ENCODE results near the gene DFFB. TPM values are rescaled to one million over a fixed set of nuclear protein-coding genes. Genes with fewer than 3 reads are reported as not detected.

The DFFB gene
- total and polyA plus RNA-seq, 2 of the 13 experiments (the other 11 are each of a cell fraction or from before 2014, with no cell fraction given): 4.6 to 9.3 TPM

- TF ChIP-seq MXD3 (CRISPR knock-in tag; IDR thresholded peaks at IDR 0.05): peak; percentile 68; the same call in 1 of the 2 replicates
- TF ChIP-seq ZSCAN20 (CRISPR knock-in tag; IDR thresholded peaks at IDR 0.05; ENCODE audit: borderline replicate concordance): peak; percentile 62; the same call in 1 of the 2 replicates
- peak; percentile 35; the same call in 1 of the 2 replicates for TF ChIP-seq ARNTL (CRISPR knock-in tag; IDR thresholded peaks at IDR 0.05)
- no peak for TF ChIP-seq PHB2 (IDR thresholded peaks at IDR 0.05; ENCODE audit: partially characterized antibody)
- 0 out of 2 replicates have a peak, but pooled peaks have one; percentile 18 for TF ChIP-seq ARNT2 (CRISPR knock-in tag; IDR thresholded peaks at IDR 0.05; ENCODE audit: low read depth)
- peak; percentile 56; the same call in 1 of the 2 replicates for TF ChIP-seq DR1 (CRISPR knock-in tag; IDR thresholded peaks at IDR 0.05)
- TF ChIP-seq DRAP1 (CRISPR knock-in tag; IDR thresholded peaks at IDR 0.05): peak; percentile 72; the same call in 1 of the 2 replicates
- peak; percentile 37; the same call in 1 of the 2 replicates for TF ChIP-seq RXRA (CRISPR knock-in tag; IDR thresholded peaks at IDR 0.05)
- peak; percentile 60 for TF ChIP-seq XRCC5 (optimal IDR thresholded peaks at IDR 0.05; ENCODE audit: low read length)
- peak; percentile 34; the same call in 1 of the 2 replicates for TF ChIP-seq ZNF225 (CRISPR knock-in tag; IDR thresholded peaks at IDR 0.05)
- 0 out of 2 replicates have a peak, but pooled peaks have one; percentile 38 for TF ChIP-seq ZNF639 (CRISPR knock-in tag; conservative IDR thresholded peaks at IDR 0.05)
- TF ChIP-seq ZNF709 (CRISPR knock-in tag; IDR thresholded peaks at IDR 0.05): no peak
- TF ChIP-seq POLR2A (IDR thresholded peaks at IDR 0.05; ENCODE audit: insufficient read depth in 1 of 2, low read depth in 2 of 2, low read length in 2 of 2): peak; percentile 22 to 81; a peak in 3 of 4 replicates
- no peak for TF ChIP-seq ARID3A (IDR thresholded peaks at IDR 0.05; ENCODE audit: low read depth, low read length)
- TF ChIP-seq THAP9 (CRISPR knock-in tag; IDR thresholded peaks at IDR 0.05; ENCODE audit: borderline replicate concordance): peak; percentile 77; the same call in 1 of the 2 replicates
- TF ChIP-seq IRF9 (CRISPR knock-in tag; IDR thresholded peaks at IDR 0.05; ENCODE audit: borderline replicate concordance): peak; percentile 65; the same call in 1 of the 2 replicates
- TF ChIP-seq KLF12 (CRISPR knock-in tag; IDR thresholded peaks at IDR 0.05; ENCODE audit: borderline replicate concordance): no peak
- TF ChIP-seq SMAD9 (CRISPR knock-in tag; IDR thresholded peaks at IDR 0.05): no peak
- peak; percentile 64; the same call in 1 of the 2 replicates for TF ChIP-seq JUND (CRISPR knock-in tag; IDR thresholded peaks at IDR 0.05)
- TF ChIP-seq ZNF788 (CRISPR knock-in tag; IDR thresholded peaks at IDR 0.05; ENCODE audit: borderline replicate concordance): peak; percentile 80; the same call in 1 of the 2 replicates
- no peak for TF ChIP-seq MYNN (CRISPR knock-in tag; IDR thresholded peaks at IDR 0.05; ENCODE audit: low read depth)
These were observed at the start of gene DFFB, which contains the start of gene CEP104 (continued) for GRCh38 chr1:3856923-3857790.

Data from HepG2 (cell line).